ENCODE data around the gene SOCS1.

Gene SOCS1

DNA sequence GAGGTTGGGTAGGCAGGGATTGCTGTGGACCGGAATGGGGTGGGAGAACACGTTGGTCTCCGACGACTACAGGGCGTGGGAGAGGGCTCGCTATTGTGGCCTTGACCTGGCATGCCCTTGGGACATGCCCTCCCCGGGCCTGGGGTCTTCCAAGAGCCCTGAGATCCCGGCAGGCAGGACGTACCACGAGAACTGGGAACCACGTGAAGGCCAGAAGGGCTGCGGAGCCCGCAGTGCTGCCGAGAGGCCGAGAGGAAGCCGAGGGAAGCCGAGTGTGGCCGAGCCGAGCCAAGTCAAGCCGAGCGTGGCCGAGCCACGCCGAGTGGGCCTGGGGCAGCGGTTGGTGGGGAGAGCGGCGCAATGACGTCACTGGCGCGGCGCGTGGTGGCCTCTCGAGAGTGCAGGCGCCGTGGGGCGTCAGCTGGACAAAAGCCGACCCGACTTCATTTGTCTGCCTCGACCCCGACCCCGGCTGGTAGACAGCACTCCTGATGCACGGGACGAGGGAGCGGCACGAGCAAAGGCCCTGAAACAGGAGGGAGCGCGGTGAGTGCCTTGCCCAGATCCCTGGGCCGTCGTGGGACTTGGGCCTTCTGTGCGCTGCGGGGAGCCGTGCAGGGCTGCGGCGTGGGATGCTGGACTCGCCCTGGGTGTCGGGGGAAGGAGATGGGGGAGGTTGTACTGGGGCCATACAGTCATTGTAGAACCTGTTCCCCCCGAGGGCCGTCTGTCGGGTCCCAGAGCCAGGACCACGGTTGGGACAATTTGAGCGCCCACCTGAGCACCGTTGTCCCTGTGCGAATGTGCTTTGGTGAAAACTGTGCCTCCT lies 6.6 kb downstream of the SOCS1 start:
- Mint-ChIP-seq H3K27me3 (no peaks in the 10 kb centered on the region), H3K4me1 (ENCODE audit: low read depth) (peaks cover 73% of the 10 kb centered on the region), H3K4me3 (no peak overlapping the region), H3K27ac (peak overlapping the region; percentile 1), H3K9me3 (no peaks in the 10 kb centered on the region), H3K36me3 (ENCODE audit: low read depth) (peaks cover 39% of the 10 kb centered on the region)

DNA sequence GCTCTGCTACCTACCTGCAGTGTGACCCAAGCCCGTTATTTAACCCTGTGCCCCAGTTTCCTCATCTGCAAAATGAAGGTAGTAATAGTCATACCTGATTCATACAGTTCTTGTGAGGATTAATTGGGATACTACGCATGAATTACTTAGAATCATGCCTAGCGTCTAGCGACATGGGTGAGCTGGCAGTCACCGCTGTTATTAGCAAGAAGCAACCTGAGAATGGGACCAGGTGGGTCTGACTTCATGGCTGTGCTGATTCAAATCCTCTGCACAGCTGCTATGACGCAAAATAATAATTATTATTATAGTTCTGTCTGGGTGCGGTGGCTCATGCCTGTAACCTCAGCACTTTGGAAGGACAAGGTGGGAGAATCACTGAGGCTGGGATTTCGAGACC lies 7.9 kb downstream of the SOCS1 start:
- Mint-ChIP-seq H3K27ac (peak overlapping the region; percentile 28), H3K4me3 (no peak overlapping the region), H3K36me3 (ENCODE audit: low read depth) (peaks cover 27% of the 10 kb centered on the region), H3K27me3 (no peaks in the 10 kb centered on the region), H3K4me1 (ENCODE audit: low read depth) (peaks cover 68% of the 10 kb centered on the region), H3K9me3 (no peaks in the 10 kb centered on the region)

DNA sequence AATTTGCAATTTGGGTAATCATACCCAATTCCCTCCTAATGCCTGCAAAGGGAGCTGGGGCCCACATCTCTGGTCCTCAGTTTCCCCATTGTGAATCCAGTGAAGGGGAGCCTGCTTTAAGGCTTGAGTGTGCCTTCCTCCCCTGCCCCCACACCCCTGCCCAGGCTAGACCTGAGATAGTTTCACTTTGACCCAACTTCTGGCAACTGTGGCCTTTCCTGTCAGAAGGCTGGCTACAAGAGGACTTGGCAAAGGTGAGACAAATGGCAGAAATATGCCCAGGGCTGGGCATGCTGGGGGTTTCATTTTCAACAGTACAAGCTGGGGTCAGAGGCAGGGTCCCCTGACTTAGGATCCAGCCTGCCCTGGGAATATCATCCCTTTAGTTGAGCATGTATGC lies 10.0 kb downstream of the SOCS1 start:
- Mint-ChIP-seq H3K27ac (no peak overlapping the region), H3K4me3 (no peak overlapping the region), H3K4me1 (ENCODE audit: low read depth) (peaks cover 49% of the 10 kb centered on the region), H3K36me3 (ENCODE audit: low read depth) (peaks cover 11% of the 10 kb centered on the region), H3K27me3 (no peaks in the 10 kb centered on the region), H3K9me3 (no peaks in the 10 kb centered on the region)

DNA sequence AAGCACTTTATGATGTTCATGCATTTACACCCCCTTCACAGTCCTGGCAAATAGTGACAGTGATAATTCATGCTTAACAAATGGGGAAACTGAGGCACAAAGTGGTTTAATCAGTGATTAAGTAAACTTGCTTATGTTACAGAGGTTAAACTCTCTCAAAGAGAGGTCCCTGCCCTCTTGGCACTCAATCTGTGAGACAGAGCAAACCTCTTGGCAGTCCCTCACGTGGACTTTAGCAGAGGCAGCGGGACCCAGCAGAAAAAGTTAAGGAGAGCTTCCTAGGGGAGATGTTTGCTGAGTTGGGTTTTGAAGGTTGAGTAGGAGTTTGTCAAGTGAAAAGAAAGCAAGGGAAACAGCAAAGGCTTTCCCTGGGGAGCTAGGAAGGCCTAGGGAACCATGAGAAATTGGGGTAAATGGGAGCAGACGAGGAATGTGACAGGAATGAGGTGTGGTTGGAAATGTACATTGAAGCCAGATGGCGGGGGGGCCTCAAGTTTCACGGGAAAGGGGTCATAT lies 10.7 kb downstream of the SOCS1 start:
- peaks cover 44% of the 10 kb centered on the region for H3K4me1 Mint-ChIP-seq (ENCODE audit: low read depth)
- peak overlapping the region; percentile 32 for H3K27ac Mint-ChIP-seq
- no peaks in the 10 kb centered on the region for H3K27me3 Mint-ChIP-seq
- H3K36me3 Mint-ChIP-seq (ENCODE audit: low read depth) = peaks cover 7% of the 10 kb centered on the region
- H3K4me3 Mint-ChIP-seq = no peak overlapping the region
- H3K9me3 Mint-ChIP-seq = no peaks in the 10 kb centered on the region

DNA sequence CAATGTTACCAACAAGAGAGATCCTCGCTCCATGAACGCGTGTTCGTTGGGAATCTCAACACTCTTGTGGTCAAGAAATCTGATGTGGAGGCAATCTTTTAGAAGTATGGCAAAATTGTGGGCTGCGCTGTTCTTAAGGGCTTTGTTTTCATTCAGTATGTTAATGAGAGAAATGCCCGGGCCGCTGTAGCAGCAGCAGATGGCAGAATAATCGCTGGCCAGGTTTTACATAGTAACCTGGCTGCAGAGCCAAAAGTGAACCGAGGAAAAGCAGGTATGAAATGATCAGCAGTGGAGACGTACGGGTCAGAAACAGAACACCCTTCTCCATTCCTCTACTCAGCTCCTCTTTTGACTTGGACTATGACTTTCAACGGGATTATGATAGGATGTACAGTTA lies 13.3 kb downstream of the SOCS1 start:
- H3K36me3 Mint-ChIP-seq (ENCODE audit: low read depth) = peaks cover 2% of the 10 kb centered on the region
- H3K4me1 Mint-ChIP-seq (ENCODE audit: low read depth) = peaks cover 28% of the 10 kb centered on the region
- H3K4me3 Mint-ChIP-seq = no peak overlapping the region
- H3K27me3 Mint-ChIP-seq = no peaks in the 10 kb centered on the region
- no peak overlapping the region for H3K27ac Mint-ChIP-seq
- H3K9me3 Mint-ChIP-seq = no peaks in the 10 kb centered on the region

DNA sequence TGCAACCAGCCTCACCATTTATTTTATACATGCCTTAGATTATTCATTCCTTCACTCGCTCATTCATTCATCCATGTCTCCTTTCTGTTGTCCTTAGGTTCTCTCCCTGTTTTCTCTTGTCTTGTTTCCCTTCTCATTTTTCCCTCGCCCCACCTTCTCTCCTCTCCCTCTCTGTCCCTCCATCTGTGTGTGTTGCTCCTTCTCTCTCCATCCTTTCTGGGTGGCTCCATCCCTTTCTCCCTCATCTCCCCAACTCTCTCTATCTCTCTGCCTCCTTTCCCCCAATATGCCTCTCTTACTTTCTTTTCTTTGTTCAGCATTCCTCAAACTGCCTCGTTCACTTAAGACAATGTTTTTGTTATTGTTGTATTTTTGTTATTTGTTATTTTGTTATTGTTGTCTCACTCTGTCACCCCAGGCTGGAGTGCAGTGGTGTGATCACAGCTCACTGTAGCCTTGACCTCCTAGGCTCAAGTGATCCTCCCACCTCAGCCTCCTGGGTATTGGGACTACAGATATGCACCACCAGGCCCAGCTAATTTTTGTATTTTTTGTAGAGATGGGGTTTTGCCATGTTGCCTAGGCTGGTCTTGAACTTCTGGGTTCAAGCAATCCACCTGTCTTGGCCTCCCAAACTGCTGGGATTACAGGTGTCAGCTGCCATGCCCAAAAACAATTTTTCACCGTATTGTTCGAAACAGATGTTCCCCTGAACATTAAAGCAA lies 14.4 kb downstream of the SOCS1 start:
- Mint-ChIP-seq H3K9me3 (no peaks in the 10 kb centered on the region), H3K27ac (no peak overlapping the region), H3K4me3 (no peak overlapping the region), H3K27me3 (no peaks in the 10 kb centered on the region), H3K36me3 (ENCODE audit: low read depth) (no peaks in the 10 kb centered on the region), H3K4me1 (ENCODE audit: low read depth) (peaks cover 18% of the 10 kb centered on the region)

DNA sequence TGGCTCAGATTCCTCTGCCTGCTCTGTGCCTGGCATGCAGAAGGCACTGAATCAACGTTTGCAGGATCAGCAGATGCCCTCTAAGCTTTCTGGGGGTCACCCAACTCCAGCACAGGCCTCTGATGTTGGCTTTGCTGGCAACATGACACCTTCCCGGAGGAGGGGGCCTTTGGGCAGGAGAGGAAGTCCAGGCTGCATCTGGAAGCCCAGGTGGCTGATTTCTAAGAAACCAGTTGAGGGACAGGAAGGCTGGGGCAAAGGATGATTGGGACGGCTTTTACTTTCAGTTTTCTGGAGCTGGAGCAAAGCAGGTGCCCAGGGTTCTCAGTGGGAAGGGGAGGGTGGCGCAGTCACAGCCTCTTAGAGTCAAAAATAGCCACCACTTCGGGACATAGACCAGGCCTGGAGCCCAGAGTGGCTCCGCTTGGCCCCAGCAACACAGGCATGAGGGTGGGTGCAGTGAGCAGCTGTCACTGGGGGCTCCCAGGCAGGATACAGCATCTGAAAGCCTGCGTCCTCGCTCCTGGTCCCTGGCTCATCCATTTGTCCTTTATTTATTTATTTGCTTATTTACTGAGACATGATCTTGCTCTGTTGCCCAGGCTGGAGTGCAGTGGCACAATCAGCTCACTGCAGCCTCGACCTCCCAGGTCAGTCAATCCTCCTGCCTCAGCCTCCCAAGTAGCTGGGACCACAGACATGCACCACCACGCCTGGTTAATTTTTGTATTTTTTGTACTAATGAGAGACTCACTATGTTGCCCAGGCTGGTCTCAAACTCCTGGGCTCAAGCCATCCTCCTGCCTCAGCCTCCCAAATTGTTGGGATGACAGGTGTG lies 15.1 kb downstream of the SOCS1 start:
- H3K4me1 Mint-ChIP-seq (ENCODE audit: low read depth) = peaks cover 10% of the 10 kb centered on the region
- no peak overlapping the region for H3K4me3 Mint-ChIP-seq
- no peaks in the 10 kb centered on the region for H3K36me3 Mint-ChIP-seq (ENCODE audit: low read depth)
- no peaks in the 10 kb centered on the region for H3K9me3 Mint-ChIP-seq
- no peak overlapping the region for H3K27ac Mint-ChIP-seq
- H3K27me3 Mint-ChIP-seq = no peaks in the 10 kb centered on the region

DNA sequence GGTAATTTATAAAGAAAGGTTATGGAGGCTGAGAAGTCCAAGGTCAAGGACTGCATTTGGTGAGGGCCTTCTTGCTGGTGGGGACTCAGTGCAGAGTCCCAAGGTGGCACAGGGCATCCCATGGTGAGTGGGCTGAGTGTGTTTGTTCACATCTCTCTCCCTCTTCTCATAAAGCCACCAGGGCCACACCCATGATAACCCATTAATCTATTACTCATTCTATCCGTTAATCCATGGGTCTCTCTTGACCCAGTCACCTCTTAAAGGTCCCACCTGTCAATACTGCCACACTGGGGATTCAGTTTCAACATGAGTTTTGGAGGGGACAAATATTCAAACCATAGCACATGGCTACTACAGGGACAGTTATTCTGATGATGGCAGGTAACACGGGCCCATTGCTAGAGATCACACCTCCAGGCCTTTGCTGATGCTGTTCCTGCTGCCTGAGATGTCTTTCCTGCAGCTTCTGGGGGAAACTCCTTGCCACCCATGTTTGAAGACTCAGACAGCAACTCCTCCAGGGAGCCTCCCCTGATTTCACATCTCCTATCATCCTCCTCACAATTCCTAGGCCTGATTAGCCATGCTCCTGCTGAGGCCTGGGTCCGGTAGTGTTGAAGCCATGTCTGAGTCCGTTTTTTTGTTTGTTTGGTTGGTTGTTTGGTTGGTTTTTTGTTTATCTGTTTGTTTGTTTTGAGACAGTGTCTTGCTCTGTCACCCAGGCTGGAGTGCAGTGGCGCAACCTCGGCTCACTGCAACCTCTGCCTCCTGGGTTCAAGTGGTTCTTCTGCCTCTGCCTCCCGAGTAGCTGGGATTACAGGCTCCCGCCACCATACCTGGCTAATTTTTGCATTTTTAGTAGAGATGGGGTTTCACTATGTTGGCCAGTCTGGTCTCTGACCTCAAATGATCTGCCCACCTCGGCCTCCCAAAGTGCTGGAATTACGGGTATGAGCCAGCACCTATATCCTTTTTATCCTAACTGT lies 16.1 kb downstream of the SOCS1 start:
- Mint-ChIP-seq H3K36me3 (ENCODE audit: low read depth) (no peaks in the 10 kb centered on the region), H3K27ac (no peak overlapping the region), H3K27me3 (no peaks in the 10 kb centered on the region), H3K4me3 (no peak overlapping the region), H3K9me3 (no peaks in the 10 kb centered on the region), H3K4me1 (ENCODE audit: low read depth) (peaks cover 10% of the 10 kb centered on the region)

DNA sequence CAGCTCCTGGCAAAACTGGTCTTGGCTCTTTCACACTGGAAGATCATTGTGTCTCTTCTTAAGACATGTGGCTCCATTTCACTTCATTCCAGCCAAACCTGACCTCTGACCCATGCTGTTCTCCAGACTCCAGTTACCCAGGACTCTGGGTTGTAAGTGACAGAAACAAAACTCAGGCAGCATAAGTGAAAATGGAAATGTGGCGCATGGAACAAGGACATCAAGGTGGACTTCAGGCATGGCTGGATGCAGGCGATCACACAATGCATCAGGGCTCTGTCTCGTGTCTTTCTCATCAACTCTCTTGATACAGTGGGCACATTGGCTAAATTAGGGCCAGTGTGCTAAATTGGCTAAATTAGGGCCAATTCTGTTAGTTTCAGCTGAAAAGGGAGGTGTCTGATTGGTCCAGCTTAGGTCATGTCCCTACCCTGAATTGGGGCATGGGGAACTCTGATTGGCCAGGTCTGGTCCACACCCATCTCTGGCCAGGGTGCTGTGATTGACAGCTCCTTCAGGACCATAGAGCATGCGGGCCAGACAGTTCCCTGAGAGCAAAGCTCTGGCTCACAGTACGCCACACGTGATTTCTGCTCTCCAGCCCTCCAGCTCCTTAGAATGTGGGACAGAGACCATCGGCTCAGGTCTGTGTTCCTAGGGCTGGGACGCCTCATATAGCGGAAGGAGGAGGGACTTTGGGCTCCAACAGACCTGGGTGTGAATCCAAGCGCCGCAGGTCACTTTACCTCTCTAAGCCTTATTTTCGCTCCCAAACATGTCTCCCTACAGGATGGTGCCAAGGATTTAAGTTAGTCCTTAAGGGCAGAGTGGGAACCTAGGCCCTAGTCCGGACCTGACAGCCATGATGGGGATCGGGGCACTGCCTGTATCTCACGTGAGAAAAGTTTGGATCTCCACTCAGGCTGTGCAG lies 17.5 kb downstream of the SOCS1 start:
- Mint-ChIP-seq H3K36me3 (ENCODE audit: low read depth) (no peaks in the 10 kb centered on the region), H3K4me3 (no peak overlapping the region), H3K4me1 (ENCODE audit: low read depth) (peaks cover 23% of the 10 kb centered on the region), H3K9me3 (no peaks in the 10 kb centered on the region), H3K27ac (peak overlapping the region; percentile 49), H3K27me3 (no peaks in the 10 kb centered on the region)

DNA sequence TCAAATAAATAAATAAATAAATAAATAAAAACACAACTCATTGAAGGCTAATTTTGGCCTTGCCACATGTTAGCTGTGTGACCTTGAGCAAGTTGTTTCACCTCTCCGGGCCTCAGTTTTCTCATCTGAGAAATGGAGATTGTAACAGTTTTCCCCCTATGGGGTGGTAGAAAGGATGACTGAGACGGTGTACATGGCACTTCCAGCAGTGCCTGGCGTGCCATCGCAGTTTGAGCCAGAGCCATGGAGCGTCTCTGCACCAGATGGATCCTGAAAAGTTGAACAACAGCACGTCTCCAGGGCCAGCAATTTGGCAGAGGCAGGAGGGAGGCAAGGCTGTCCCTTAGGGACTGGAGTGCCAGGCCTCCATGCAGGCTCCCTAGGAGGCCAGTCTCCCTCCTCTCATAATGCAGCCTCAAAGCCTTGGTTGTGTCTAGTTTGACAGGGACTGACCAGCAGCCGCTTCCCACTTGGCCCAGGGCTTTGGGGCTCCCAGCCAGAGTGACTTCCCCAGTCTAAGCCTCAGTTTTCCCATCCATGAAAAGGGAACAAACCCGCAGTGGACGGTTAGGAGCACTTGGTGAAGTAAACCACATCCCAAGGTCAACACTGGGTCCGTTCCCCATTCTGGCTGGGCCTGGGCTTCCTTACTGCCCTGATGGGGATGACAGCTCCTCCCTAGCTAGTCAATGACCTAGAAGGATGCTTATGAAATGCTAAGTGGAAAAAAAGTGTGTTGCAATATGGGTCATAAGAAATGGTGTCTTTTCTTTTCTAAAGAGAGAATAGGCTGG lies 19.3 kb downstream of the SOCS1 start:
- H3K27ac Mint-ChIP-seq = peak overlapping the region; percentile 83
- H3K4me1 Mint-ChIP-seq (ENCODE audit: low read depth) = peaks cover 42% of the 10 kb centered on the region
- H3K4me3 Mint-ChIP-seq = no peak overlapping the region
- H3K9me3 Mint-ChIP-seq = no peaks in the 10 kb centered on the region
- H3K36me3 Mint-ChIP-seq (ENCODE audit: low read depth) = no peaks in the 10 kb centered on the region
- H3K27me3 Mint-ChIP-seq = no peaks in the 10 kb centered on the region

DNA sequence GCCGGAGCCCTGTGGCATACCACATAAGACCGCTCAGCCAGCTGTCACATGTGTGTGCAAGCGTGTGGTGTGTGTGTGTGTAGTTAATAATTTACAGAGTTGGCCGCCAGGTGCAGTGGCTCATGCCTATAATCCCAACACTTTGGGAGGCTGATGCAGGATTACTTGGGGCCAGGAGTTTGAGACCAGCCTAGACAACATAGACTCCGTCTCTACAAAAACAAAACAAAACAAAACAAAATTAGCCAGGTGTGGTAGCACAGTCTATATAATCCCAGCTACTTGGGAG lies 20.4 kb downstream of the SOCS1 start:
- Mint-ChIP-seq H3K27ac (peak overlapping the region; percentile 93), H3K27me3 (no peaks in the 10 kb centered on the region), H3K4me1 (ENCODE audit: low read depth) (peaks cover 52% of the 10 kb centered on the region), H3K4me3 (no peak overlapping the region), H3K36me3 (ENCODE audit: low read depth) (no peaks in the 10 kb centered on the region), H3K9me3 (no peaks in the 10 kb centered on the region)

DNA sequence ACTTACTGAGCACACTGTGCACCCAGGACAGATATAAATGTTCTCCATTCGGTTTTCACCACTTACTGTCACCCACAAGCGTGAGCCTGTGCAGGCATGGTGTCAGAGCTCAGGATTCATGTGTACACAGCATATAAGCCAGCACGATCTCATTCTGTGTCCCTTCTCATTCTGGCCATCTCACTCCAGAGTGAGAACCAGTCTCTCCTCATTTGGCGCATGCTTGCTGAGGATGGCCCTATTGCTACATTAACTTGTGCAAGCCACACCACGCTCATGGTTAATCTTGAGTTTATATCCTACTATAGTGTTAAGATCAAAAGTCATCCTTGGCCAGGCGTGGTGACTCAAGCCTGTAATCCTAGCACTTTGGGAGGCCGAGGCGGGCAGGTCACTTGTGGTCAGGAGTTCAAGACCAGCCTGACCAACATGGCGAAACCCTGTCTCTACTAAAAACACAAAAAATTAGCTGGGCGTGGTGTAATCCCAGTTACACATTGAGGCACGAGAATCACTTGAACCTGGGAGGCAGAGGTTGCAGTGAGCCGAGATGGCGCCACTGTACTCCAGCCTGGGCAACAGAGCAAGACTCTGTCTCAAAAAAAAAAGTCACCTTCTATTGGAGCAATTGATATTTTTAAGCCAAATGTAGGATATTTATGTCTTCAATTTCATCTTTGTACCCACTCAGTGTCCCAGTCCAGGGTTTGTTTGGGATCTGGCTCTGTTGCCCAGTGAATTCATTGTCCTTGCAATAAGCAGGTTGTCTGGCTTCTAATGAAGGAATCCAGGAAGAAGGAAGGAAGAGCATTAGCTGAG lies 20.9 kb downstream of the SOCS1 start:
- Mint-ChIP-seq H3K4me3 (peak overlapping the region; percentile 56), H3K4me1 (ENCODE audit: low read depth) (peaks cover 53% of the 10 kb centered on the region), H3K36me3 (ENCODE audit: low read depth) (no peaks in the 10 kb centered on the region), H3K9me3 (no peaks in the 10 kb centered on the region), H3K27me3 (no peaks in the 10 kb centered on the region), H3K27ac (peak overlapping the region; percentile 93)
